HG03159 (cell line): Measurements from ENCODE around the gene TARS3.
A peak's percentile ranks its signal among the peaks of the same experiment; 100 is the strongest.

Source experiments
- ATAC-seq: cut with Tn5 transposase; IDR thresholded peaks from one replicate; pipeline ENCODE4 v1.9.1; 2021; ENCODE audit warnings: mild to moderate bottlenecking, moderate library complexity; ENCODE audit not compliant: unreplicated experiment

TARS3 gene

DNA sequence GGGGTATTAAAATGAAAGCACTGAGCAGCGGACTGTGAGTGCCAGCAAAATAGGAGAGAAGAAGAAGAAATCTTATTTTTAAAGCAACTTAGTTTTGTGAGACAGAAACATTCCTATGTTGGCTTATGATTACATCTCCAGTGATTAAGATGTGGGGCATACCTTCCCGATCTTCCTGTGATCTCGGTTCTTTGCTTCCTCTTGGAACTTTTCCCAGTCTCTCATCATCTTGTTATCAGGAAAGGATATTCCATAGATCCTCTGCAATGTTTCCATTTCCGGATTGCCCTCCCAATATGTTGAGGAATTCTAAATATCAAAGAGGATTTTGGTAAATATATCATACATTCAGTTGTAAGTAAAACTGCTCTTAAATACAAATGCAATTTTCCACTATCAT, 22.2 kb downstream of the TARS3 start:
- no peak for ATAC-seq

GRCh38 chr15:101698314-101698713, 26.0 kb downstream of the TARS3 start:
- no peak for ATAC-seq

DNA sequence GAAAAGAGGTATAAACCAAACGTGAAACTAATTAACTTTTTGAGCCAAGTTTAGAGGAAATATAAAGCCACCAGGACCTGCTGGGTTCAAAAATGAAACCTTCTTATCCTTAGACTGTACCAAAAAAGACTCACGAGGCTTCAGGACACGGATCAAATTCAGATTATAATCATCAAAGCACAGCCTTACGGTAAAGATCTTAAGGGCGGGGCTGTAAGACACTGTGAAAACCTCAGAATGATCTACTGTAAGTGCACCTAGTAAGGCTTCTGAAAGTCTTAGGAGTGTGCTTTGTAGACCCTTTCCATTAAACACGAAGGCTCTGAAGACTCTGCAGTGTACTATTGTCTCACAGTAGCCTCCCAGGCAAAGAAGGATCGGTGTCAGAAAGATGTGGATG, 26.8 kb downstream of the TARS3 start:
- no peak for ATAC-seq

GRCh38 chr15:101696829-101697228, 27.4 kb downstream of the TARS3 start:
- ATAC-seq, result no peak

DNA sequence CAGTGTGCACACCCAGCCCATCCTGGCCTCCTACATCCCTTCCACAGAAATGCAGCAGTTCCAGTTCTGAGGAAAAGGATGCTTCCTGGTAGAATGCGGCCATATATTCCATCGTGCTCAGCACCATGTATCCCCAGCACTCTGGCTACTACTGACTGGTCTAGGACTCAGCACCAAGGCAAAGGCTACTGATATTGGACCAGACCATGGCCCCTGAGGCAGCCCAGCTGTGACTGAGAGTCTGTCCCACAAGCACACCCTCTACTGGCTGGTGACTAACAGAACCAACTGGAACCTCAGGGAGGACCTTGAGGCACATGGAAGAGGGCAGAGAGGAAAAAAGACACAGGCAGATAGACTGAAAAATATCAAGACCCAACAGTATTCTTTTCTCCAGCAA, 30.0 kb downstream of the TARS3 start:
- ATAC-seq, result no peak

GRCh38 chr15:101692801-101693598, 31.3 kb downstream of the TARS3 start:
- ATAC-seq, result no peak

DNA sequence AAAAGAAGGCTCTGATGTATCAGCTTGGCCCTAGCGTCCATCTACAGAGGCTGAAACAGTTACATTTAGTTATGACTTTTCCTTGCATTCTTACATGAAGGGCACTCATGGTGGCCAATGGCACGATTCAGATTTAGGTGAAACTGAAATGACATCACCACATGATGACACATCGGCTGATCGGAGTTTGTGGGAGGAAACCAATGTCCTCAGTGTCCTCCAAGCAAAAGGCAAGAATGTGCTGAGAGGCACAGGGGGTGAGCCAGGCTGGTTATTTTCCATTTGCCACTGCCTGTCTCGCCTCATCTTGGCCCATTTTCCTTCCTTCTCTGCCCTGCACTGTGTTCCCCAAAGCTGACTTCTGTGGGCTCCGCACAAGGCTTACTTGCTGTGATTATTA, 34.4 kb downstream of the TARS3 start:
- ATAC-seq, result no peak

- no peak for ATAC-seq
These were observed 37.6 kb downstream of the TARS3 start for GRCh38 chr15:101686718-101687117.

GRCh38 chr15:101684877-101685276, 39.4 kb downstream of the TARS3 start:
- ATAC-seq, result no peak

- ATAC-seq, result no peak
These were observed 39.9 kb downstream of the TARS3 start for GRCh38 chr15:101684384-101684783.

- no peak for ATAC-seq
These were observed 44.5 kb downstream of the TARS3 start for GRCh38 chr15:101679806-101680205.

DNA sequence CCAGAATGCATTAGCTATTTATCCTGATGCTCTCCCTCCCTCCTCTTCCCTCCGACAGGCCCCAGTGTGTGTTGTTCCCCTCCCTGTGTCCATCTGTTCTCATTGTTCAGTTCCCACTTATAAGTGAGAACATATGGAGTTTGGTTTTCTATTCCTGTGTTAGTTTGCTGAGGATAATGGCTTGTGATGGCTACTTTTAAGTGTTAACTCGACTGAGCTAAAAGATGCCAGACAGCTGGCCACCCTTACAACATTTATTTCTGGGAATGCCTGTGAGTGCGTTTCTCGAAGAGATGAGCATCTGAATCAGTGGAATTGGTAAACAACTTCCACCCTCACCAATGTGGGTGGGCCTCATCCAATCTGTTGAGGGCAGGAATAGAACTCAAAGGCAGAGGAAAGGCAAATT, 47.3 kb downstream of the TARS3 start:
- no peak for ATAC-seq

- ATAC-seq, result peak; percentile 66
These were observed 48.3 kb downstream of the TARS3 start for GRCh38 chr15:101675796-101676582.

DNA sequence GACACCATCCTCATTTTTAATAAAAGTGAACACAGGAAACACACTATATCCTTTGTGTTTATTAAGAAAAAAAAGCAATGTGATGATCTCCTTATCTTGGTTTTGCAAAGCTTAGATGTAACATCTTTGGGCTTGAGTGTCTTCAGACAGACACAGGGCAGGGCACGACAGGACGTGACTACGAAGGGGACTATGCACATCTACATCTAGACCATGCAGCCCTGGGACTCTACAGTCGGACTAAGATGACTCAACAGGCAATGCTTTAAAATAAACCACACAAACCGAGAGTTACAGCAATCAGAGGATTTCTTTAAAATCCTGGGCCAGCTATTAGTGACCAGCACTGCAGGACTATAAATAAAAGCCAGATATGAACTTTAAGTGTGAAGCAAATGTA, 49.3 kb downstream of the TARS3 start:
- no peak for ATAC-seq

- no peak for ATAC-seq
These were observed 52.0 kb downstream of the TARS3 start for GRCh38 chr15:101672298-101672697.

- no peak for ATAC-seq
These were observed 54.5 kb downstream of the TARS3 start for GRCh38 chr15:101669744-101670143.

DNA sequence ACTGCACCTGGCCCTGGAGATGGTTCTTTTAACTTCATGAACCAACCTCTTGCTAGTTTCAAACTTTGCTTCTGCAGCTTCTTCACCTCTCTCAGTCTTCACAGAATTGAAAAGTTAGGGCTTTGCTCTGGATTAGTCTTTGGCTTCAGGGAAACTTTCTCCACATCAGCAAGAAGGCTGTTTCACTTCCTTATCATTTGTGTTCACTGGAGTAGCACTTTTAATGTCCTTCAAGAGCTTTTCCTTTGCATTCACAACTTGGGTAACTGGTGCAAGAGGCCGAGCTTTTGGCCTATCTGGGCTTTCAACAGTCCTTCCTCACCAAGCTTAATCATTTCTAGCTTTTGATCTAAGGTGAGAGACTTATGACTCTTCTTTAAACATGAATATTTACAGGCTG, 56.4 kb downstream of the TARS3 start:
- ATAC-seq, result no peak

- no peak for ATAC-seq
These were observed 59.9 kb downstream of the TARS3 start for GRCh38 chr15:101664303-101664913.

DNA sequence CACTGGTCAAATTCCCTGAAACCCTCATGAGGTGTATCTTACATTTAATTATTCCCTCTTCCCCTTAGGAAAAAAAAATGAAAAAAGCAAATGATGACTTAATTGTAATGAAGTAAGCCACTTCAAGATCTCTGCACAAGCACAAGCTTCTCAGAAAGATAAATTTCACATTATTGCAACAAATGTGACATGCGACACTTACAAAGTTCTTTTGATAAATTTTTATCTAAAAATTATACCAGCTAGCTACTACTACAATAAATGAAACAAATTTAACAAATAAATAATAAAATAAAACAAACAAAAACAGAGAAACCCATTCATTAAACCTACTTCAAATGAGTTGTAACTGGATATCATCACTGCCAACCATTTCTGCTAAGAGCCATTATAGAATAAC, 62.1 kb downstream of the TARS3 start:
- ATAC-seq, result no peak

DNA sequence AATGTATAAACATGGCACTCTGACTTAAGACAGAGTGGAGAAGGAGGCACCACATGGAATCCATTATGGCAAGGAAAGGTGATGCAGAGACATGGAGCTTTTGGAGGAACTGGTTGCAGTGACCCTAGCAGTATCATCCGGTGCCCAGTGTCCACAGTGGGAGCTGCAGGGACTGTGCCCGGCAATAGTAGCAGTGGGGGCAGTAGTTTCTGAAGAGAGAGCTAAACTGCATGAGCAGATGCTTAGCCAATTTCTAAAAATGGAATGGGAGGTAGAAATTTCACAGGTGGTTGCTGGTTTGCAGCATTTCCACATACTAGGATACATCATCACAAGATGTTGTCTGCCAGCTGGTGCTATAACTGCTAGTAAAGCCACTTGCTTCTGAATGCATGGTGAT, 64.3 kb downstream of the TARS3 start:
- no peak for ATAC-seq

DNA sequence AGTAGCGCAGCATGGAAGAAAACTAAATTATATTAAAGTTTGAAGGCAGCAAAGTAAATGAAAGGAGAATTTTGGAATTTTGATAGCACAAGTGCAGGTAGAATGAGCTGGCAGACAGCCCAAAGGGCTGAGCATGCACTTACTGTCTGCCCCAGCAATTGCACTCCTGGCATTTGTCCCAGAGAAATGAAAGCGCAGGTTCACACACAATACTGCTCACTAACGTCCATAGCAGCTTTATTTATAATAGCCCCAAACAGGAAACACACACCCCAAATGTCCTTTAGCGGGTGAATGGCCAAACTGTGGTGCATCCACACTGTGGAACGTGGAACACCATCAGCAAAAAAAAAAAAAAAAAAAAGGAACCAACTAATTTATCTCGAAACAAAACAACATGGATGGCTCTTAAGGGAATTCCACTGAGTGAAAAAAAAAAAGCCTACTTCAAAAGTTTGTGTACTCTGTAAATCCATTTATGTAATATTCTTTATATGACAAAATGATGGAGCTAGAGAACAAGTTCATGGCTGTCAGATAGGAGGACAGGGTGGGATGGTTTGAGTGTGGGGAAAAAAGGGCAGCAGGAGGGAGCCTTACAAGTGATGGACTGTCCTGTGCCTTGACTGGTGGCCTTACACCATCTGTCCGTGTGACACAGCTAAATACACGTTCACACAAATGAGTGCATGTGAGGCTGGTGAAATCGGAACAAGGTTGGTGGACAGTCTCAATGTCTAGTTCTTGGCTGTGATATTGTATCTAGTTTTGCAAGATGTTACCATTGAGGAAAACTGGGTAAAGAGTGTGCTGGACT, 66.1 kb downstream of the TARS3 start:
- ATAC-seq, result no peak
